Measurements from ENCODE around the gene CTNNA2.

Gene CTNNA2

GRCh38 chr2:80517316-80517715, 1004.5 kb downstream of the CTNNA2 start:
- no peak for DNase-seq

- DNase-seq = no peak
These were observed 1006.3 kb downstream of the CTNNA2 start for GRCh38 chr2:80519121-80519643.

DNA sequence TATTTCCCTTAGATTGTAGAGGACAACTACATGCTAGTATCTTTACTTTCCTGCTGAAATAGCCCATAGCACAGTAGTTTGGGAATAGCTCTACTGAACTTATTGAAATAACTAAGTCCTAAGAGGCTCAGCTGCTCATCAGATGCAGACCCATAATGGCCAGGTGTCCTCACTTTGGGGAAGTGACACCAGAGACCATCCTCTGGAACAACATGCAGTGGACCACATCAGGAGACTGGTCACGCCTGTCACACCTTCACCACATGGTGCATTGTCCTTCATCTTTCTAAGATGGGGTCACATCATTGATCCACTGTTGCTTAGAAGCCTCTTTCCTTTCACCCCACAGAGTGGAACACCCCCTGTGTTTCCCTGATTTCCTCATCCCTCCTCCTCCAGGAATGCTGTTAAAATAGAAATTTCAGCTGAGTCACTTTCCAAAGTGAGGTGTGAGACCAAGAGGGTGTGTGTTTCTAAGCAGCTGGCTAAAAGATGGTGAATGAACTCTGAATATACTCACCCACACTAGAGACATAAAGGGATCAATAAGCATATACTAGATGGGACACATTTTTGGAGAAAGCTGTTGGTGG, 1006.9 kb downstream of the CTNNA2 start:
- DNase-seq = no peak

DNA sequence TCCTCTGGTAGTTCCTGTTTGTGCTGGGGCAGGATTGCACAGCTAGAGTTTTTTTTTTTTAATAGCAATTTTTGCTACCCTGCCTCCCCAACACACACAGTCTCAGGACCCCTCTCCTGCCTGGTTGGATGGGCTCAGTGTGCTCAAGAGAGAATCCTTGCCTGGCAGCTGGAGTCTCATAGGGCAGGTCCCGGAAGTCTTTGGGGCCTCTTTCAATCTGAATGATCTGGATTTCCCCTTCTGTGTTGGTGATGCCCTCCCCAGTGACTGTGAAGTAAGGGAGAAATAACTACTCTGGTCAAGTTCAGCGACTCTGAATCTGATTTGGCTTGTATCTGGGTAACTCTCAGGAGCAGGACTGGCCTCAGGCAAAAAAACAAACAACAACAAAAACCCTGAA, 1012.3 kb downstream of the CTNNA2 start:
- DNase-seq = no peak

GRCh38 chr2:80527119-80527518, 1014.3 kb downstream of the CTNNA2 start:
- DNase-seq = no peak

DNA sequence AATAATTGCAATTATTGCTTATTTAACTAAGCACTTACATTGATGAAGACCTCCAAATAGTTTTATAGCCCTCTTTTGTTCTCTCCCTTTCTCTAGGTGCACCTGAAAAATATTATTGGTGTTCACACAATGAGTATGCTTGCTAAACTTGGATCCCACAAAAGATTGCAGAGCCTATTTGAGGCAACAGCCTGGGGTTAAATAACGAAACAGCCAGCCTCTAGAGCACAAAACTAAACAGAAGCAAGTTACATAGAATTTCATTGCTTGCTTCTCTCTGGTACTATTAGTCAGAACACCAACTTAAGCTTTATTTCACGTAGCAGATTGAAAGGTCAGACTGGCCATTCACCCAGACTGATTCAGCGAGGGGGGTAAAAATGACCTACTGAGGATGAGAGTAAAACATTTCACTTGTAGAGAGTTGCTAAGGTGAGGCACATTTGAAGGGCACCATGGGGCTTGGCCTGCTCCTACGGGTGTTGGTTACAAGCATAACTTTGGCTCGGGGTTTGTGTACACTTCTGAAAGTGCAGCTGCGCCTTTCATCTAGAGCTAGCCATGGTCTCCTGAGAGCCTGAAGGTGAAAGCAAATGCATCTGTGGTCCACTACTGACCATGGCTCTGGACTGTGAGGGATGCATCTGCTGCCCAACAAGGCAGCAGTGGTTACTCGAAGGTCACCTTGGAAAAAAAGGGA, 1016.8 kb downstream of the CTNNA2 start:
- DNase-seq = no peak

DNA sequence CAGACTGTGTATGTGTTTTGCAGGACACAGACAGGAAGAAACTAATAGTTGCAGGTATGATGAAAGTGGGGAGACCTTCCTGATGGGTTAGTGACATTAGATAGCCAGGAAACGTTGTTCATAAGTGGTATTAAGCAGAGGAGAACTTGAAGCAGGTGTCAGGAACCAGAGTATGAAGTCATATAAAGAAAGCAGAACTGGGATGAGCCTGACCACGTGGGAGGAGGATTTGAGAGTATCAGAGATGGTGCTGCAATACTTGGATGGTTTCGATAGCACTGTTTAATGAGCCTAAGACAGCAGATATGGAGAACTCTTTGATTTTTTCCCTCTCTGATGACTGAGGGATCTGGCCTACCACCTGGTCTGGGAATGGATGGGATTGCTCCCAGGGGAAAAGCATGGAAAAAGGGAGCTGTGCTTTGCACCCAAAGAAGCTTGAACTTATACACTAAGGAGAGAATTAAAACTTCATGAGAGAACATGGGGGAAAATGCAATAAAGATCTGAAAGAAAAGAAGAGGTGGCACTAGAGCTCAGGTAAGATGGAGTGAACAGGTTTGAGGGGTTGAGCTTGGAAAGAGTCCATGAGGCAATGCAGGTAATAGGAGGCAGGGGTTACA, 1017.7 kb downstream of the CTNNA2 start:
- no peak for DNase-seq

GRCh38 chr2:80531319-80531718, 1018.5 kb downstream of the CTNNA2 start:
- no peak for DNase-seq

DNA sequence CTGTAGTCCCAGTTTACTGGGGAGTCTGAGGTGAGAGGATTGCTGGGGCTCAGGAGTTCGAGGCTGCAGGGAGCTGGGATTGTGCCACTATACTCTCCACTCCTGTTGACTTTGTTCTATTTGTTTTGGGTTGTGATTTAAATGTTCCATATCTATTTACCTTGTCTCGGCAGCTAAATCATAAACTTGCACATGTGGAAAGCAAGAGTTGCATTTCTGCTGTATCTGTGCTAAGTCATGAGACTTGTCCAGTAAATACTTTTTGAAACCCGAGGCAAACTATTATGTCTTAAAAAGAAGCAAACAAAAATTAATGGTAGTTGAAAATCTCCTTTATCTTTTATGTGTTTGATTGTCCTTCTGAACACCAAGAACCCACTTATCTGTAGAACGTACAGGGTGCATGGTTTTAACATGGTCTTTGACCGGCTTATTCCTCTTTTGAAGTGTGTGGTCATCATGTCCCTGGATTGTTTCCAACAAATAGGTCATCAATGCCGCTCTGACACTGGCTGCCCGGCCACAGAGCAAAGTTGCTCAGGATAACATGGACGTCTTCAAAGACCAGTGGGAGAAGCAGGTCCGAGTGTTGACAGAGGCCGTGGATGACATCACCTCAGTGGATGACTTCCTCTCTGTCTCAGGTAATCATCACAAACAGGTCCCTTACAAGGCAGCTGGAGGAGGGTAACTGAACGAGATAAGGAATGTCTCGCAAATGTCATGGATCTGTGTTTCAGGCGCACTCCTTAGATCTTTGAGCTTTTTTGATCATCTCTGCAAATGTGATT, 1032.8 kb downstream of the CTNNA2 start:
- DNase-seq = no peak

- no peak for DNase-seq
These were observed 1033.9 kb downstream of the CTNNA2 start for GRCh38 chr2:80546766-80547165.

DNA sequence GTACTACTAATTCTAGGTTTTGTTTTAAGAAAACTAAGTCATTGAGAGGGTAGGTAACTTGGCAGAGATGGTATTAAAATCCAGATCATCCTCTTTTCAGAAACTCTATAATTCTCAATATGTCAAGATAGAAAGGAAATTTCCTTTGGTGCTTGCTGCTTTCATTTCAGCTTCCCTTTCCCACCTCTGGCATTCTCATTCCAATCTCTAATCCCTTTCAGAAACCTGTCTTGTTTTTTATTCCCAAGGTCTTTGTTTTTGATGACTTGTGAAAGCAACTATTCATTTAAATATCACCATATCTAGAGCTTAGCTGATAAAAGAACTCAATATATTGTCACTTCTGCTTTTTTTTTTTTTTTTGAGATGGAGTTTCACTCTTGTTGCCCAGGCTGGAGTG, 1034.5 kb downstream of the CTNNA2 start:
- no peak for DNase-seq

- DNase-seq = no peak
These were observed 1035.6 kb downstream of the CTNNA2 start for GRCh38 chr2:80548469-80548868.

DNA sequence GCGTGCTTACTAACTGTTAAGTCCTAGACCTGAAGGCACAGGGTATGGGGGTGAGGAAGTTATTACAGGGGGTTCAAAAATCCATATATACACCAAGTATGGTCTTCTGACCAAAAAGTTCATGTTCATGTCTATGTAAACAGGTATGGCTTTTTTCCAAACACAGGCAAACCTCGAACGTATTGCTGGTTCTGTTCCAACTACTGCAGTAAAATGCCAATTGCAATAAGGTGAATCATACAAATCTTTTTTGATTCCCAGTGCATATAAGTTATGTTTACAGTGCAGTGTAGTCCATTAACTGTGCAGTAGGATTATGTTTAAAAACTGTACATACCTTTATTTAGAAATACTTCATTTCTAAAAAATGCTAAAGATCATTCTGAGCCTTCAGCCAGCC, 1037.0 kb downstream of the CTNNA2 start:
- no peak for DNase-seq

DNA sequence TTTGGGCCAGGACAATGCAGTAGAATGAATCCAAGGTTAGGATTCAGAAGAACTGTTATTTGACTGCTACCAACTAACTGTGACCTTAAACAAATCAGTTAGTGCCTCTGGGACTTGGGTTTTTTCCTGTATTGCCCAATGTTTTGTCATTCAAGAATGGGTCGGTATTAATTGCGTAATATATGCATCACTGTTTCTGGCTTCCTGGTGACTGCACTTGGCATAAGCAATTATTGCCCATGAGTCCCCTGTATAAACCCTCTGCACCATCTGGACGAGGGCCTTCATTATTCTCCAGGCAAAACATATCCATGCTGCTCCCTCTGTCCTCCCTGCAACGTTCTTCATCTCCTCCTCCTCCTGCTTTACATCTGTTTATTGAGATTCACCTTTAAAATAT, 1047.5 kb downstream of the CTNNA2 start:
- DNase-seq = no peak

DNA sequence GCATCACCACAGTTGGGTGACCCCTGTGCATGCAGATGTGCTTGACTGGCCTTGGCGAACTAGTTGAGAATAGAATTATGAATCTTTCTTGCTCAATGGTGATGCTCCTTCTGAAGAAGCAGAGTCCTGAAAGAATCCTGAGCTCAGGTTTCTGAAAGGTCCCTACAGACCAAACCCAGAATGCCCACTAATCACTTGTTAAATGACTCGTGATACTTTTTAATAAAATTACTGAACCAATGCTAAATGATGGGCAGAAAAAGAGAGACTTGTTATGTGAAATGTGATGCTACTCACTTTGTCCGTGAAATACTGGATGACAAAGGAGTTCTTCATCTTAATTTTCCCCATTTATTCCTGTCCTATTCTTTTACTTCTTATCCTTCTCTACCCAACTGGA, 1055.2 kb downstream of the CTNNA2 start:
- DNase-seq = no peak

DNA sequence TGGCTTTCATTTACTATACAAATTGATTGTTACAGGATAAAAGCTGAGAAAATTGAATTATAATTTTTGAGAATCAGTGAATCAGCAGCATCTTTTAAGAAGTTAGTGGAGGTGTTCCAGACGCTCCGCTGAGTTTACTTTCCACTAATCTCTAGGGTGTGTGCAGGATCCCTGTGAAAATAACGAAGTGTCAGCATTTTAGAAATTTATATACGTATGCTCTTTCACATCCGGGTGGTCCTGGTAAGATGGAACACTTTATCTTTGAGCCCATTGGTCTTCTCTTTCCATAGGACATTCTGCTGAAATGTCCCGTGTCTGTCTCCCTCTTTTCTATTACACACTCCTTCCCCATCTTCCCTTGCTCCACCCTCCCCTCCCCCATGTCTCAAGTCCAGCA, 1060.3 kb downstream of the CTNNA2 start:
- no peak for DNase-seq

DNA sequence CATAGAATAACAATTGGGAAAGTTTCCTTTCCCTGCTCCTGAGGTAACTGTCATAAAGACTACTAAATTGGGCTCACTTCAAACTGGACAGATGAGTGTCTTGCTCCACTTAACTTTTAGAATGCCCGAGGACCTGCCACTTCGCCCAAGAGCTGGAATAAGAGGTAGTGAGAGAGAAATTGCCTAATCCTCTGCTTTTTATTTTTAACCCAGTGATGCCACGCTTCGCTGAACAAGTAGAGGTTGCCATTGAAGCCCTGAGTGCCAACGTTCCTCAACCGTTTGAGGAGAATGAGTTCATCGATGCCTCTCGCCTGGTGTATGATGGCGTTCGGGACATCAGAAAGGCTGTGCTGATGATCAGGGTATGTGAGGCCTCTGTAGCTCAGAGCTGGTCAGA, 1061.1 kb downstream of the CTNNA2 start:
- DNase-seq = no peak

DNA sequence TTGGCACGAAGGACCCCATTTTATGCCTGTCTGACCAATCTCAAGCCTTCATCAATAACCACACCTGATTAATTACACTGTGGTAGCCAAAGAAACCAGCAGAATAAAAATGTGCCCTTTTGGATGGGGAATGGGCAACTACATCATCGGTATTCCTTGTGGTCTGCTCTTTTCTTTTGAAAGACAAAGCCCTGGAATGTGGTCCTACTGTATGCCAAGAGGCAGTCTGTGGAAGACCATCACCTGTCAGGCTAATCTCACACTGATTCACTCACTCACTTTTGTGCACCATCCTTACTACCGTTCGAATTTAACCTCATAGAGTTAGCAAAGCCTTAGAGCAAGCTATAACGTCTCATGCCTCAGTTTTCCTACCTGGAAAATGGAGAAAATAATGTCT, 1066.9 kb downstream of the CTNNA2 start:
- DNase-seq = no peak

DNA sequence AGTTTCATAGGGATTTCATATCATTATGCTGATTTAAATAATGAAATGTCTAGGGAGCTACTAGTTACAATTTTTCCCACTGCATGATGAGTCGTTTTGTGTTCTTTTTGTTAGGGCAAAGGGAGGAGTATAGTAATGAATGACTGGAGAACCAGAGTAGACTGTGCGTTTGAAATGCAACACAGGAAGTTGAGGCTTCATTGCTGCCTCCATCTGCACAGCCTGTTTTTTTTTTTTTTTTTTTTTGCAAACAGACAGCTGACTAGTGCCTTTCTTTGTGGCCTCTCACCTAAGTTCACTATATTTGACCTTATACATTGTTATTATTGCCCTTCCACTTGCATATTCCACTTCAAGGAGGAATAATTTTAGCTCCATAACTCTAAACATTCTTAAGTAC, 1078.4 kb downstream of the CTNNA2 start:
- DNase-seq = no peak

DNA sequence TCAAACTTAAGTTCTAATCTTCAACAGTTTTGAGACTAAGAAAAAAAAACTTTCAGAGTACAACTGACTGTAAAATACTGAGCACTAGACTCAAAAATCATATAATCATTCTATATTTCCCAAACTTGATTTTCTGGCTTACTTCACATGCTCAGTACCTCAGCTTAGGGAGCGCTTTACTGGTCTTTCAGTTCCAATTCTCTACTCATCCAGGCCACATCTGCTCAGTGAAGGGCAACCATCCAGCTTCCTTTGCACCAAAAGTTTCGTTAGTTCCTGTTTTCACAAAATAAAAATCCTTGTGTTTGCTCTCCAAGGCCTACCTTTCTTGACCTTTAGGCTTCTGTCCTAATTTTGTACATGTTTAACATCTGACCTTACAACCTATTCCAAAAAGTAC, 1079.3 kb downstream of the CTNNA2 start:
- DNase-seq = no peak

GRCh38 chr2:80610108-80610507, 1097.3 kb downstream of the CTNNA2 start:
- no peak for DNase-seq

- no peak for DNase-seq
These were observed 1108.8 kb downstream of the CTNNA2 start for GRCh38 chr2:80621656-80622055.

DNA sequence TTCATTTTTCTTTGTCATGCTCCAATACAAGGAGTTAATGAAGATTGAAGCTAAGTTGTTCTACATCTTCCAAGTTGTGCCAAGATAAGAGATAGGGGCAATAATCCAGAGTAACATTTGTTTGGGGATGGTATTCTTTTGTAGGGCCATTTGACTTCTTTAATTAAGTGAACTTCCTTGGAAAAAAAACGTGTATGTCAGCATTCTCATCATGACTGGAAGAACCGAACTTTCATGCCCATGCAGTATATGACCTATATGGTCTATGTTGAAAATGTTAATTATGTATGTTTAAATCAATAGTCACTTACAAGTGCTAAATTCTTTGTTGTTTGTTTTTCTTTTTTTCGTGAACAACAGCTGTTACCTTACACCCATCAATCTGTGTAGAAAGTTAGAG, 1111.2 kb downstream of the CTNNA2 start:
- DNase-seq = no peak

- no peak for DNase-seq
These were observed 1121.7 kb downstream of the CTNNA2 start for GRCh38 chr2:80634590-80634989.
